ENCODE data around the gene NUDT15. TPM values are rescaled to one million over a fixed set of nuclear protein-coding genes. Genes with fewer than 3 reads are reported as not detected.
"Not testable (repeated sequence)": the region's sequence is repeated elsewhere in the genome, so short reads cannot be mapped to it uniquely, and the experiment has no call there.

Gene NUDT15
- polyA plus RNA-seq (ENCODE audit: insufficient read length in 12 of 12): 10 to 100 TPM in 11 of 12 donors, not detected in 1; 11.3 to 17.5 (median 14.0) TPM
- long read RNA-seq, donor 1, transcript NUDT15-201 (3 exons, 2,098 nt): major isoform, 8 of 16 reads
- long read RNA-seq, donor 1, partial matches to known transcripts: 8 of 16 reads
- long read RNA-seq, donor 1, other reads (novel, unspliced or antisense): 0 of 16 reads
- long read RNA-seq, donor 2, transcript NUDT15-201 (3 exons, 2,098 nt): major isoform, 10 of 20 reads
- long read RNA-seq, donor 2, partial matches to known transcripts: 10 of 20 reads
- long read RNA-seq, donor 2, other reads (novel, unspliced or antisense): 0 of 20 reads
- long read RNA-seq, donor 3, transcript NUDT15-201 (3 exons, 2,098 nt): major isoform, 6 of 6 reads
- long read RNA-seq, donor 3, partial matches to known transcripts: 0 of 6 reads
- long read RNA-seq, donor 3, other reads (novel, unspliced or antisense): 0 of 6 reads
- long read RNA-seq, donor 4, partial matches to known transcripts: 5 of 6 reads
- long read RNA-seq, donor 4, other reads (novel, unspliced or antisense): 0 of 6 reads
- long read RNA-seq, donor 5, transcript NUDT15-201 (3 exons, 2,098 nt): major isoform, 8 of 18 reads
- long read RNA-seq, donor 5, partial matches to known transcripts: 10 of 18 reads
- long read RNA-seq, donor 5, other reads (novel, unspliced or antisense): 0 of 18 reads
- long read RNA-seq, donor 6, partial matches to known transcripts: 6 of 8 reads
- long read RNA-seq, donor 6, other reads (novel, unspliced or antisense): 0 of 8 reads
- long read RNA-seq, donor 7, partial matches to known transcripts: 0 of 1 reads
- long read RNA-seq, donor 7, other reads (novel, unspliced or antisense): 0 of 1 reads
- long read RNA-seq, donor 8, transcript NUDT15-201 (3 exons, 2,098 nt): major isoform, 6 of 6 reads
- long read RNA-seq, donor 8, partial matches to known transcripts: 0 of 6 reads
- long read RNA-seq, donor 8, other reads (novel, unspliced or antisense): 0 of 6 reads
- long read RNA-seq, donor 9, partial matches to known transcripts: 6 of 9 reads
- long read RNA-seq, donor 9, other reads (novel, unspliced or antisense): 0 of 9 reads
- long read RNA-seq, donor 10, partial matches to known transcripts: 0 of 4 reads
- long read RNA-seq, donor 10, other reads (novel, unspliced or antisense): 0 of 4 reads
- long read RNA-seq, donor 11, transcript NUDT15-201 (3 exons, 2,098 nt): major isoform, 10 of 10 reads
- long read RNA-seq, donor 11, partial matches to known transcripts: 0 of 10 reads
- long read RNA-seq, donor 11, other reads (novel, unspliced or antisense): 0 of 10 reads

DNA sequence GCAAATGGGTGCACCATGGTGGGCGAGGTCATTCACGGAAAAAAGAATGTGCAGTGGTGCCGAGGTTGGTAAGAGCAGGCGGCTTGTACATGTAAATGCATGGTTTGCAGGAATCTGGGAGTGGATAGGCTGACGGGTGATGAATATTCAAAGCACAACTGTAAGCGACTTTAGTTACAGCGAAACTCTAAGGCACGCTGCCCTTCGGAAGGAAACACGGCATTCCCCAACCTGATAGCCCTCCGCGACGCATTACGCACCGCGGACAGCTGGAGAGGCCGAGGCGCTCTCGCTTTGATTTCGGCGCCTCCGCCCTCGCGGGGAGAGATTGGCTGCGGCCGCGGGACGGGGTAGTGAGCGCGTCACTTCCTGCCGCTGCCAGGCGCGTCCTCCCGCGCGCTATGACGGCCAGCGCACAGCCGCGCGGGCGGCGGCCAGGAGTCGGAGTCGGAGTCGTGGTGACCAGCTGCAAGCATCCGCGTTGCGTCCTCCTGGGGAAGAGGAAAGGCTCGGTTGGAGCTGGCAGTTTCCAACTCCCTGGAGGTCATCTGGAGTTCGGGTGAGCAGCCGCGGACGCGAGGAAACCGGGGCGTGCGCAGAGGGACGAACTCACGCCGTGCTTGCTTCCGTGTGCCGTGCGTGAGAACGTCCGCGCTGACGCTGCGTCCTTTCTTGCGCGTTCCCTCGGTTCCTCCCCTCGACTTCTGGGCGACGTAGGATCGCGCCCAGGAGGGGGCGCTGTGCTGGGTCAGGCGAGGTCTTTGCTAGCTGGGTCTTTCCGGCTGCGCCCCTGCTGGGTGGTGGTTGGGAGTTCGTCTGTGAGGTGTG is at the start of gene NUDT15:
Gene NUDT15 (plus strand): TSS at position 381 of the 828 bp plus-strand sequence. CDS start 21 bp downstream, at position 402.
- peak; percentile 98 for DNase-seq

DNA sequence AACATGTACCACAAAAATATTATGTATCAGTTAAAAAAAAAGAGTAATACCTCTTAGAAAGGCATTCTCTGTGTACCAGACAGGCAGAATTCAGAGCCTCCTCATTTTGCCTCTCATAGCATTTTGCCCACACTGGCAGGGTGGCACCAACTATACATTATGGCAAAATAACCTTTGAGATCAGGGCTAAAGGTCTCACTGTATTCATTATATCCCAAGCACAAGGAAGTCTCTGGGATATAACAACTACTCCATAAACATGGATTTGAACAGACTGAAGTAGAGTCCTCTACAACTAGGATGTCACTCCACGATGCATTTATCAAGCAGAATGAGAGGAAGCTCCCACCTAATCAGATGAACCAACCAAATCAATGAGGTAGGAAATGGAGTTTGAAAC is 47.1 kb upstream of the NUDT15 start:
- no peak for DNase-seq

DNA sequence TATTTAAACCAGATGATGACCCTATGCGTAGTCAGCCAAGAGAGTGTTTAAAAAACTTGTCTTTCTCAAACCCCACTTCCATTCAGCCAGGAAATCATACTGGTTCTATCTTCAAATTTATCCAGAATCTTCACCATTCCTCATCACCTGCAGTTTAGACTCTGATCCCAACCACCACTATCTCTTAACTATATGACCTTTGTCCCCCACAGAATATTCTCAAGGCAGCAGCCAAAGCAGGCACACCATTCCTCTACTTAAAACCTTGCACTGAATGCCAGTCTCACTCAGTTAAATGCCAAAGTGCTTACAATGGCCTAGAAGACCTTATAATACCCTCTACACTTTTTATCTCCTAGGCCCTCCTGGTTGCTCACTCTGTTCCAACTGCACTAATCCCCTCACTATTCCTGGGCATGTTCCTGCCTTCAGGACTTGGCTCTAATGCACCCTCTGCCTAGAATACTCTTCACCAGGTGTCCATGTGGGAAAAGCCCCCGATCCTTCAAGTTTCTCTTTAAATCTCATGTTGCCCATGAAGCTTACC is 46.5 kb upstream of the NUDT15 start:
- DNase-seq: no peak

DNA sequence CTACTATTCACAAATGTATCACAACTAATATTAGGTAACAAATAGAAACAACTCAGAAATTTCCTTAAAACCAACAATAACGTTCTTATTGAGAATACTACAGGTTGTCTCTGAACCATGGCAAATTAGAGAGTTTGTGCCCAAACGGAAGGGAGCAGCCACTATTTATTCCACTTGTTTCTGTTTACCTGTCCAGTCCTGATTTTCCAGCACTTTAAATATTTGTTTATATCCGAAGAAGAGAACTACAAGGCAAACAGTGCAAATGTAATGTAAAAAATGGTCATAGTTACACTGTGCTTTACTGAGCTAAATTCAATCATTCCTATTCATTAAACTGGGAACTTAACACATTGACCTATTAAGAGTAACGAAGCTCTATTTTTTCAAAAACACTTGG is 45.7 kb upstream of the NUDT15 start:
- DNase-seq: no peak

DNA sequence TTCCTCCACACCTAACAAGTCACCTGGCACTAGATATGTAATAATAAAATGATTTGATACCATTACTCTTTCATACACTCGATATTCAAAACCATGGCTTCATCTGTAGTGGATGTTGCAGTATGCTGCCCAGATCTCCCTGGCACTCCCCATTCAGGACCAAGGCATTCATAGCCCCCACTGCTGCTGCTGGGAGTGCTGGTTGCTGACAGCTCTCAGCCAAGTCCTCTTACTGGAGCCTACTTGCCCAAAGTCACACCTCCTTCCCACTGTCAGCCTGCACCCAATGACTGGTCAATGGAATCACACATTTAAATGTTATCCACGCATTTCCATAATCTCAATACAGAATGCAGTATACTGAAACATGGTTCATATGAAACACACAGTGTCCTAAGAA is 40.1 kb upstream of the NUDT15 start:
- DNase-seq: no peak

DNA sequence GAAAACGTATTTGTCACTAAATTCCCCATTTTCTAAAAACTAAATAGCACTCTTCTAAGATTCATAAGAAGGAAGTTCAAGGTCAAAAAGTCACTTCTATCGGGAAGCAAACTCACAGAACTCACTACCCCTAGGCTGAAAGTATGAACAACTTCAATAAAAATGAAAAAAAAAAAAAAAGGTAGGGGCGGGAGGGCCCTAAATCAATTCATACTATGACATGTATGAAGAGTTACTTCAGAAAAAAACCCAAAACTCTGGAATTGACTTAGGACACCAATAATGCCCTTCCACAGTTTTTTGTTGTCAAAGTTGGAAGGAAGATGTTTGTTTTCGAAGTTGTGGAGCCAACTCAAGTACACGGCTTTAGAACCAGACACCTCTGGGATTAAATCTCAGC is 37.6 kb upstream of the NUDT15 start:
- no peak for DNase-seq

DNA sequence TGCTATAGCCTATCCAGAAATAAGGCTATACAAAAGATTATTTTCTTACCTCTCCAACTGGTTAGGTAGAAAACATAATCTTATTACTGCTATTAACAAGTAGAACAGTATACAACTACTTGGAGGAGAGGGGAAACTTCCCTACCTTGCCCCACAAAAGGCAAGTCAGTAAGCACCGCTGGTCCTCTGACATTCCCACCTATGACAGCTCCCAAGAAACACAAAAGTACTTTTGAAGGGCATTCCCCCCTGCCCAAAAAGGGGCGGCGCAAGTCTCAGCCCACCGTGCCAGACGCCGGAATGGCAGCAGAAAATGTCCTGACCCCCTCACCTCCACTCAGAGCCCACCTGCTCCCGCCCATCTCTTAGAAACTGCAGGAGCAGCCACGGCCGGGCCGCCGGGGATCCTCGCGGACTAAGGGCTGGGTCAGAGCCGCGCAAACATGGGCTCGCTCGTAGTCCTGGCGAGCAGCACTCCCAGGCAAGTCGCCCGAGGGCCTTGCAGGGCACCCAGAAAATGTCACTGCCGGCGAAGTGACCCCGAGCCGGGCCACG is 36.9 kb upstream of the NUDT15 start:
- no peak for DNase-seq

DNA sequence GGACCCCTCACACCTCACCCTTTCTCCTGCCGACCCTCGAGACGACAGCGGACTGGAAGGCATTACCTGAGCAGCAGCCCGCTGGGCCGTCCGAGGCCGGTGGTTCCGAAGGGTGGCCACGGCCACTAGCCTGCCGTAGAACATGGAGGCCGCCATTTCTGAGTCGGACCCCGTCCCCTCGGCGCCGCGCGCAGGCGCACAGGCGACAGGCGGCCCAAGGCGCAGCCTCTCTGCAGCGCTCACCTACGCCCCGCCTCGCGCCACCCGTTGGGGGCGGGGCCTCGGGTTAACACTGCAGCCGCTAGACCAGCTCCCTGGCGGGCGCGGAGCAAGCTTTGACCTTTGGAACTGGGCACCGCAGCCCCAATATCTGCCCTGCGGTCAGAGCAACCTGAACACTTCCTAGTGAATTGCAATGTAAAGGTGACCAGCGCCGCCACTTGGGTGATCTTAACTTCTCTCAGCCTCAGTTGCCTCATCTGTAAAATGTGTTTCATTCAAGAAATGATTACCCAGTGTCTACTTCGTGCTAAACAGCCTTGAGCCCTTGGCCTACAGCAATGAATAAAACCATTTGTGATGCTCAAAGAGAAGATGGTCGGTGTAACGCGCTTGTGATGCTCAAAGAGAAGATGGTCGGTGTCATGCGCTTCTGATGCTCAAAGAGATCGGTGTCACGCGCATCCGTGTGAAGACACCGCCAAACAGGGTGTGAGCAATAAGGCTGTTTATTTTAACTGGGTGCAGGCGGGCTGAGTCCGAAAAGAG is 36.2 kb upstream of the NUDT15 start, which contains the start of gene SUCLA2:
Gene SUCLA2 (minus strand): TSS at position 160 of the 768 bp plus-strand sequence. CDS start 4 bp downstream, at position 156.
- peak; percentile 91 for DNase-seq

DNA sequence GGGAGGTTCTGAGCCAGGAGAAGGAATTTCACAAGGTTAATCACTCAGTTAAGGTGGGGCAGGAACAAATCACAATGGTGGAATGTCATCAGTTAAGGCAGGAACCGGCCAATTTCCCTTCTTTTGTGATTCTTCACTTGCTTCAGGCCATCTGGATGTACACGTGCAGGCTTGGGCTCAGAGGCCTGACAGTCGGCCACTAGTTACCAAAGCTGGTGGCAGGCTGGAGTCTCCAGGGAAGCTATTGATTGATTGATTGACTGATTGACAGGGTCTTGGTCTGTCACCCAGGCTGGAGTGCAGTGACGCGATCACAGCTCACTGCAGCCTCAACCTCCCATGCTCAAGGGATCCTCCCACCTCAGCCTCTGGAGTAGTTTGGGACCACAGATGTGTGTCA is 35.5 kb upstream of the NUDT15 start:
- not testable (repeated sequence) for DNase-seq

DNA sequence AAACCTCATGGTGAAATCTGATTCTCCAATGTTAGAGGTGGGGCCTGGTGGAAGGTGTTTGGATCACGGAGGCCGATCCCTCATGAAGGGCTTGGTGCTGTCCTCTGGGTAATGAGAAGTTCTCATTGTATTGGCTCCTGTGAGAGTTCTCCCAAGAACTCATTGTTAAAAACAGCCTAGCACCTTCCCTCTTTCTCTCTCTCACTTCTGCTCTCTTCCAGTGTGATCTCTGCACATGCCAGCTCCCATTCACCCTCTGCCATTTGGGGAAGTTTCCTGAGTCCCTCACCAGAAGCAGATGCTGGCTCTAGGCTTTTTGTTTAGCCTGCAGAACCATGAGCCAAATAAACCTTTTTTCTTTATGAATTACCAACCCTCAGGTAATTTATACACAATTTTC is 33.3 kb upstream of the NUDT15 start:
- no peak for DNase-seq

DNA sequence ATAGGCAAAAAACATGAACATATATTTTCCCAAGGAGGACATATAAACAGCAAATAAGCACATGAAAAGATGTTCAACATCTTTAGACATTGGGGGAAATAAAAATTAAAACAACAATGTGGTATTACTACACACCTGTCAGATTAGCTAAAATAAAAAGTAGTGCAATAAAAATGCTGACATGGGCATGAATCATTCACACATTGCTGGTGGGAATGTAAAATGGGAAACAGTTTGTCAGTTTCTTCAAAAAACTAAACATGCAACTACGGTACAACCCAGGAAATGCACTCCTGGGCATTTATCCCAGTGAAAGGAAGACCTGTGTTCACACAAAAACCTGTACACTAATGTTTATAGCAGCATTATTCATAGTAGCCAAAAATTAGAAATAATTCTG is 31.1 kb upstream of the NUDT15 start:
- DNase-seq: no peak

DNA sequence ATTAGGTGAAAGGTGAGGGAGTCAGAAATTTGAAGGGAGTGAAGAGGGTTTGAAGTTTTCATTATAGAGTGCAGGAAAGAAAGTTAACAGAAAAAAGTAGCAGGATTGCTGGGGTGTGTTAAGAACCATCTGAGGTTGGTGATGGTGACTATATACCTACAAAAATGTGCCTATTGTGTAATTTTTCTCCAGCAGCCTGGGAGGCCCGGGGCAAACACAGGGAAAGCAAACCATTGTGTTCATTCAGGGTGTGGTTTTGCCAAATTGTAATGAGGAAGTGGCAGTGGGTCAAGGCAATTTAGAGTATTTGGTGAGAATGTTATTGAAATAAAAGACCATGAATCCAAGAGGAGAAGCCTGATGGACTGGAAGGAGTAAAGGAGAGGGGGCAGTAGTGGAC is 28.2 kb upstream of the NUDT15 start:
- DNase-seq: no peak

DNA sequence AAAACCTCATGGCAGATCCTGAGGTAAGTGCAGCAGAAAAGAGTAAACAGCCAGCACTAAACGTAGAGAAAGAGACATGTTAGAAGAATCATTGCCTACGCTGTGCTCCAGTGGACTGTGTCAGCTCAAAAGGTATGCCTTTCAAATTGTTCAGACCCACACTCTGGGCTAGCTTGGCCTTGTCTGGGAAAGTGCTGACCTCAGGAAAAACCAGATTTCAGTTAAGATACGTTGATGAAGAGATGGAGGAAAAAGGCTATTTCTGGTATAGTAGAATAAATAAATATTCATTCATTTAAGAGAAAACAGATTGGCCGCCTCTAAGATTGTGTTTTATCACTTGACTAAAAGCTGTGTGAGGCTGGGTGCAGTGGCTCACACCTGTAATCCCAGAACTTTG is 26.8 kb upstream of the NUDT15 start:
- no peak for DNase-seq

DNA sequence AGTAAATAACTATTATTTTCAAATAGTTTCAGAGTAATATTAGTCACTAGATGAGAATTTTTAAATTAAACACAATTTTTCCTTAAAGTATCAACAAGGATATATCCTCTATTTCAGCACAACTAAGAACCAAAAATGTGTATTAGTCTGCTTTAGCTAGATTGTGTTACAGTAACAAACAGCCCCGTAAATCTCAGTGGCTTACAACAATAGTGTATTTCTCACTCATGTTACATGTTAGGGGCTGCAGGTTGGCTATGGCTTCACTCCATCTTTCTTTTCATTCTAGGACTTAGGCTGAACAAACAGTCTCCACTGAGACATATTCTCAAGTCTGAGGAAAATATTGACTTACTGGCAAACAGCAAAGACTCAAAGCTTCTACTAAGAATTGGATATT is 24.9 kb upstream of the NUDT15 start:
- no peak for DNase-seq

DNA sequence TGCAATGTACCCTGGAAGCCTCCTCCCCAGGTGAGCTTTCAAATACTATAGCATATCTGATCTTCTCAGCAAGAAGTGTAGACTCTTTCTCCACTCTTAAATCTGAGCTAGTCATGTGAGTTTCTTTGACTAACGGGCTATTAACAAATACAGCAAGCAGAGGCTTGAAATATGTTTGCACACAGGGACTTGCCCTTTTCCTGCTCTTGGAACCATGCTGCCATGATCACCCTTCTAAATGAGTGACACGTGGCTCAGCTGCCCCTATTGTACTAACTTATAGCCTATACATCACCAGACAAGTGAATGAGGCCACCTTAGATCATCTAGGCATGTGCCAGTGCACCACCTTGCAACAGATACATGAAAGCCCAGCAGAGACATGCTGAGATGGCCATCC is 23.2 kb upstream of the NUDT15 start:
- DNase-seq: no peak

DNA sequence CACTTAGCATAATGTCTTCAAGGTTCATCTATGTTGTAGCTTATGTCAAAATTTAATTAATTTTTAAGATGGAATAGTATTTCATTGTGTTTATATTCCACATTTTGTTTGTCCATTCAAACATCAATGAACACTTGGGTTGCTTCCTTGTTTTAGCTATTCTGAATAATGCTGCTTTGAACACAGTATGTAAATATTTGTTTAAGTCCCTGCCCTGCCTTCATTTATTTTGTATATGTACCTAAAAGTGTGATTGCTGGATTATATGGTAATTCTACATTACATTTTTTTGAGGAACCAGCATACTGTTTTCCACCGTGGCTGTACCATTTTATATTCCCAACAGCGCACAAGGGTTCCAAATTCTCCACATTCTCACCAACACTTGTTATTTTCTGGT is 18.9 kb upstream of the NUDT15 start:
- DNase-seq: no peak

DNA sequence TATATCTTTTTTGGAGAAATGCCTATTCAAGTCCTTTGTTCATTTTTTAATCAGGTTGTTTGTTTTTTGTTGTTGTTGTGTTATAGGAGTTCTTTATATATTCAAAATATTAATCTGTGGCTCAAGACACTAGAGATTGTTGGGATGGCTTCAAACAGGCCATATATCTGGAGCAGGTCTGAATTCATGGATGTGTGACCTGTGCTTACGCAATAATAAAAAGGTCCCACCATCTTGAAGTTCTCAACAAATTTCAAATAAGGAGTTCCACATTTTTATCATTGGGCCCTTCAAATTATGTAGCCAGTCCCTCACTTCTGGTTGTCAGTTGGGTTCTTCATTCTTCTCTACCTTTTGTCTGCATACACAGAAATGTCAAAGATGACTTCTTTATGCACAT is 17.7 kb upstream of the NUDT15 start:
- no peak for DNase-seq

DNA sequence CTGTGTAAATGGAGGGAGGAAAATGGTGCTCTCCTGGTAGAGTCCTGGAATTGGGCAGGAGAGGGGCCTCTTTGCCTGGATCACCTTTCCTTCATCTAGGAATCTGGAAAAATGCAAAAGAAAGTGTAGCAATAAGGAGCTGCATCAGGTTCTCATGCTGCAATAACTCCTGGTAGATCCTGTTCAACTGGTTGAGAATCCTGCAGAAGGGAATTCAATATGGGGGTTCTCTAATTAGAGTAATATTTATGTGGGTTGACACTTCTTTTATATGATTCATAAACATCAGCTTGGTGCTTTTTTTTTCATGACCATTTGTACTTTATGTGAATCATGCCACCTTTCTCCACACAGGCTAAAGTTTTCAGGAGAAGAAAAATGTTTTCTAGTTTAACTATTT is 9.5 kb upstream of the NUDT15 start:
- DNase-seq: no peak

DNA sequence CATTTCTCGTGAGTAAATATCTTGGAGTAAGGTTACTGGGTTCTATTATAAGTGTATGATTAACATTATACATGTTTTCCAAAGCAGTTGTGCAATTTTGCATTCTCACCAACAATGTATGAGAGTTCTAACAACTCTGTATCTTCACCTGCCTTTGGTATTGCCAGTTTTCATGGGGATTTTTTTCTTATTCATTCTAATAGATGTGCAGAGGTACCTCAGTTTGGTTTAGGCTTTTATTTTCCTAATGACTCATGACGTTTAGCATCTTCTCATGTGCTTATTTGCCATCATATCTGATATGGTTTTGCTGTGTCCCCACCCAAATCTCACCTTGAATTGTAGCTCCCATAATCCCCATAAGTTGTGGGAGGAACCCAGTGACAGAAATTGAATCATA is 7.7 kb upstream of the NUDT15 start:
- no peak for DNase-seq

DNA sequence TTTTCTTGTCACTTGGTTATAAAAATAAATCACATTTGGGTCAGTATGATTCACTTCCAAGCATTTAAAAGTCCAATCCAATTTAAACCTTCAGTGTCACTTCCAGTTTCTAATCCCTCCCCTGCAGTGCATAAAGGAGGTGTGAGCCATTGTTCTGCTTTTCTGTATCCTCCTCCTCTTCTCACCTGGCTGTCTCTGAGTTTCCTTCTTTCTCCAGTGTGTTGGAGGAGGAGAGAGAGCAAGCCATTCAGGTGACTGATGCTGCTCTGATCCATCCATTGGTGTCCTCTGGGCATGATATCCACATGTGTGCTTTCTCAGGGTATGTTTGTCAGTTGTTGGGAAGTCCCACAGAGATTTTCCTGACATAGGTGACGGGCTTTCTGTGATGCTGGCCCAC is 1.2 kb downstream of the NUDT15 start:
- DNase-seq: no peak

Measured in muscle of arm (tissue), 14 donors.